ENCODE measurements around the gene PUM2.

- TF ChIP-seq CTCF (IDR thresholded peaks at IDR 0.05) (no peak), POLR2A (IDR thresholded peaks at IDR 0.05) (peak in 2 of 4 donors; percentile 13 to 33)
Measured at GRCh38 chr2:20212871-20213503, 137.7 kb downstream of the PUM2 start.

Data from esophagus squamous epithelium (tissue), 4 donors.